T-helper 2 cell treated with Interferon-gamma antibody and Interleukin-4, amounts not matched to agents 5 μg/mL and 100 μg/mL, for 36 hours (primary cell): ENCODE measurements around the gene CDC42BPA.

Experiments used
- DNase-seq: peaks from one replicate; pipeline ENCODE4 v3.0.0; 2021; ENCODE audit warnings: low spot score
- H3K27ac Mint-ChIP-seq: one replicate; pipeline ENCODE4 v1.8.0; 2021; ENCODE audit warnings: mild to moderate bottlenecking, mixed read lengths
- H3K27me3 Mint-ChIP-seq: one replicate; pipeline ENCODE4 v1.8.0; 2021; ENCODE audit warnings: low read depth, mixed read lengths
- H3K36me3 Mint-ChIP-seq: one replicate; pipeline ENCODE4 v1.8.0; 2021; ENCODE audit warnings: low read depth, mixed read lengths
- H3K4me1 Mint-ChIP-seq: one replicate; pipeline ENCODE4 v1.8.0; 2021; ENCODE audit warnings: low read depth, mixed read lengths
- H3K4me3 Mint-ChIP-seq: one replicate; pipeline ENCODE4 v1.8.0; 2022; ENCODE audit warnings: mild to moderate bottlenecking, moderate library complexity, mixed read lengths
- H3K9me3 Mint-ChIP-seq: one replicate; pipeline ENCODE4 v1.8.0; 2021; ENCODE audit warnings: mixed read lengths

Gene CDC42BPA

GRCh38 chr1:226948051-226948450 is 370.2 kb downstream of the CDC42BPA start:
- H3K4me1 Mint-ChIP-seq = peaks cover 2% of the 10 kb centered on the region
- H3K4me3 Mint-ChIP-seq = no peak overlapping the region
- H3K27ac Mint-ChIP-seq = no peak overlapping the region
- H3K9me3 Mint-ChIP-seq = no peaks in the 10 kb centered on the region
- DNase-seq = no peak
- H3K27me3 Mint-ChIP-seq = no peaks in the 10 kb centered on the region
- H3K36me3 Mint-ChIP-seq = no peaks in the 10 kb centered on the region

DNA sequence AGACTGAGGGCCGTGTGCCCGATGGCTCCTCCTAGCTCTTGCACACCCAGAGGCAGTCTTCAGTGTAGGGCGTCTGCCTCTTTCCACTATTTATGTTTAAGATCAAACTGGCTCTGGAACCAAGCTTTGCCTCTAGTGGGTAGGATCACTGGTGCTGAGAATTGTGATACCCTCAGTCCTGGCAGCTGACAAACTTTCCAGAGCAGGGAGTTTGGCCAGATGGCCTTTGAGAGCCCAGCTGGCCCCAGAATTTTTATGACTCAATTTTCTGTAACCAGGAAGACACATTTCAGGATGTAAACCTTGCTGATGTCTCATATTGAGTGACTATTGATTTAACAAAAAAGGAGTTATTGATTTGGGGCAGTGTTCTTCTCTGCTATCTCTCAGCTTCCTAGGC is 371.5 kb downstream of the CDC42BPA start:
- H3K4me3 Mint-ChIP-seq = no peak overlapping the region
- H3K4me1 Mint-ChIP-seq = peaks cover 6% of the 10 kb centered on the region
- DNase-seq = no peak
- H3K27me3 Mint-ChIP-seq = no peaks in the 10 kb centered on the region
- H3K27ac Mint-ChIP-seq = no peak overlapping the region
- H3K36me3 Mint-ChIP-seq = no peaks in the 10 kb centered on the region
- no peaks in the 10 kb centered on the region for H3K9me3 Mint-ChIP-seq

- Mint-ChIP-seq H3K36me3 (no peaks in the 10 kb centered on the region), H3K27ac (no peak overlapping the region), H3K4me3 (no peak overlapping the region), H3K9me3 (no peaks in the 10 kb centered on the region), H3K4me1 (peaks cover 6% of the 10 kb centered on the region), H3K27me3 (no peaks in the 10 kb centered on the region)
- no peak for DNase-seq
These were observed 372.0 kb downstream of the CDC42BPA start for GRCh38 chr1:226946285-226946684.

GRCh38 chr1:226945858-226946245 is 372.4 kb downstream of the CDC42BPA start:
- no peak for DNase-seq
- Mint-ChIP-seq H3K27me3 (no peaks in the 10 kb centered on the region), H3K4me3 (no peak overlapping the region), H3K4me1 (peaks cover 10% of the 10 kb centered on the region), H3K36me3 (no peaks in the 10 kb centered on the region), H3K27ac (no peak overlapping the region), H3K9me3 (no peaks in the 10 kb centered on the region)

GRCh38 chr1:226945106-226945857 is 373.0 kb downstream of the CDC42BPA start:
- no peak for DNase-seq
- no peaks in the 10 kb centered on the region for H3K9me3 Mint-ChIP-seq
- no peaks in the 10 kb centered on the region for H3K27me3 Mint-ChIP-seq
- H3K4me1 Mint-ChIP-seq = peaks cover 11% of the 10 kb centered on the region
- H3K27ac Mint-ChIP-seq = no peak overlapping the region
- no peaks in the 10 kb centered on the region for H3K36me3 Mint-ChIP-seq
- no peak overlapping the region for H3K4me3 Mint-ChIP-seq

DNA sequence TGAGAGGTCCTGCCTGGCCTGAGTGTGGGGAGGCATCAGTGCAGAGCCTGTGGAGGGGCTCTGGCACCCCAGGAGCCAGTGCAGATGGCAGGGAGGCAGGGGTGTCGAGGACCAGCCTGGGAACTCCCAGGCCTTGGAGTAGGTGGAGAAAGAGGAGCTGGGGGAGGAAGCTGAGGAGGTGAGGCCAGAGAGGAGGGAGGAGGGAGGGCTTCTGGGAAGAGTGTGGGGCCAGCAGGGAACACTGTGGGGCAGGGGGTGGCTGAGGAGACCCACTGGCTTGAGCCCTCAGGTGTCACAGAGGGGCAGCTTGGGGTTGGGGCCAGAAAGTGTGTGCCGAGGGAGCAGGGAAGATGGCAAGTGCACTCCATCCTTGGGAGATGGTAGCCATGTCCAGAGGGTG is 374.4 kb downstream of the CDC42BPA start:
- no peaks in the 10 kb centered on the region for H3K27me3 Mint-ChIP-seq
- no peak overlapping the region for H3K27ac Mint-ChIP-seq
- H3K4me3 Mint-ChIP-seq = no peak overlapping the region
- H3K4me1 Mint-ChIP-seq = peaks cover 12% of the 10 kb centered on the region
- no peaks in the 10 kb centered on the region for H3K36me3 Mint-ChIP-seq
- DNase-seq = no peak
- H3K9me3 Mint-ChIP-seq = no peaks in the 10 kb centered on the region

GRCh38 chr1:226943156-226943555 is 375.1 kb downstream of the CDC42BPA start:
- Mint-ChIP-seq H3K4me3 (no peak overlapping the region), H3K9me3 (no peaks in the 10 kb centered on the region), H3K27ac (no peak overlapping the region), H3K4me1 (peaks cover 20% of the 10 kb centered on the region), H3K36me3 (peaks cover 2% of the 10 kb centered on the region), H3K27me3 (no peaks in the 10 kb centered on the region)
- no peak for DNase-seq

DNA sequence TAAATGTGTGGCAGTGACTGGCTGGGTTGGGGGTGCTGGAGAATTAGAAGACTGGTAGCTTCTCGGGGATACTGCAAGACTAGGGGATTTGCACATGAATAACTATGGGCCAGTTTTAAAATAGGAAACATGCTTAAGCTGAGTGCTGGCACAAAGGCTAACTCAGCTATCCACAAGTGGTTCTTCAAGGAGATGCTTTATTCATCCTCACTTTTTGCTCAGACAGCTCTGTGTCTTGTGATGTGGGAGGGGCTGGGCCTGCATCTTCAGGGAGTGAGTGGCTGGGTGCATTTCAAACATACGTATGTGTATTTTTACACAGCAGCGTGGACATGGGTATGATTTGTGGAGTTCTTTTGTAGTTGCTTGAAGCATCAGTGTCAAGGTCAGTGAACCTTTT is 375.9 kb downstream of the CDC42BPA start:
- no peak for DNase-seq
- H3K9me3 Mint-ChIP-seq = peaks cover 6% of the 10 kb centered on the region
- peak overlapping the region; percentile 22 for H3K4me3 Mint-ChIP-seq
- no peaks in the 10 kb centered on the region for H3K27me3 Mint-ChIP-seq
- H3K27ac Mint-ChIP-seq = no peak overlapping the region
- H3K36me3 Mint-ChIP-seq = peaks cover 5% of the 10 kb centered on the region
- peaks cover 27% of the 10 kb centered on the region for H3K4me1 Mint-ChIP-seq

DNA sequence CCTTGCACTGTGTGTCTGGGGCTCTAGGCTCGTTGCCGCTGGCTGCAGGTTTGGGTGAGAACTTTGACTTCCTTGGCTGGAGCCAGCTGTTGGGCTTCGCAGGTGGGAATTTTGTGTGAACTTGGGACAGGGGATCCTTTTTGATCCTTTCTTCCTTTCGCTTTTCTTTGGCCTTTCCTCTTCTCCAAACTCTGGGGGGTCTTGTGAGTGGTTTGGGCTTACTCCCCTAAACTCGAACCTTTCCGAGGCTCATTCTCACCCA is 377.6 kb downstream of the CDC42BPA start:
- peak overlapping the region; percentile 85 for H3K27ac Mint-ChIP-seq
- H3K4me1 Mint-ChIP-seq = peaks cover 27% of the 10 kb centered on the region
- H3K36me3 Mint-ChIP-seq = peaks cover 5% of the 10 kb centered on the region
- H3K27me3 Mint-ChIP-seq = no peaks in the 10 kb centered on the region
- no peak for DNase-seq
- peak overlapping the region; percentile 88 for H3K4me3 Mint-ChIP-seq
- H3K9me3 Mint-ChIP-seq = peaks cover 9% of the 10 kb centered on the region

DNA sequence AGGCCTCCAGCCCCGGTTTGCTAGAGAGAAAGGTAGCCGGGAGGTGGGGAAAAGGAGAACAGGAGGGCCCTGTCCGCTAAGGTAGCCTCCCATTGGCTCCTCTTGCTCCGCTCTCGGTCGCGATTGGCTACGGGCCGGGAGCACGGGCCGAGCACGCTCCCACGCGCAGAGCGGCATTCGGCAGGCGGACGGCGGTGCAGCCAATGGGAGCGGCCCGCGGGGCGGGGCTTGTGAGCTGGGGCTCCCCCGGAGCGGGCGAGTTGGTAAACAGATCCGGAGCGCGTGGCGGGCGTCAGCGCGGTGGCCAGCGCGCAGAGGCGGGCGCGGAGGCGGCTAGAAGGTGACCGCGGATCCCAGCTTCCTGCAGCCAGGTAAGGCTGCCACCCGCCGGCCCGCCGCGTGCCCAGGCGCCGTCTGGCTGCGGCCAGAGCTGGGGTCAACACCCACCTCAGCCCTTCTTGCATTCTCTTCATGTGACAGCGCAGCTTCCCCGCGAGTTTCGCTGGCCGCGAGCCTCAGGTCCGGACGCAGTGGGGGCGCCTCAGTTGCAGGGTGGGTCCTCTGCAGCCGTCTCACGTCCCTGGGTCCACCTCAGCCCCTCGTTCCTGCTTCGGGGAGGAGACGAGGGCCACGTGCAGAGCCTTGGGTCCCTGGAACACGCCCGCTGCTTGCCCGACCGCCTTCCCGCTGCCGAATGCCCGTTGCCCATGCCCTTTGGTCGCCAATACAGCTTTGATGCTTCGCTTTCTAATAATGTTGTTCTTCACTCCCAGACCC is 378.1 kb downstream of the CDC42BPA start, which contains the start of gene COQ8A:
TSS of gene COQ8A (plus strand) at position 266 of the 777 bp plus-strand sequence. CDS start 21,092 bp downstream, outside the sequence.
- peak; percentile 100 for DNase-seq
- peaks cover 15% of the 10 kb centered on the region for H3K9me3 Mint-ChIP-seq
- H3K27me3 Mint-ChIP-seq = no peaks in the 10 kb centered on the region
- H3K4me1 Mint-ChIP-seq = peaks cover 27% of the 10 kb centered on the region
- H3K36me3 Mint-ChIP-seq = peaks cover 9% of the 10 kb centered on the region
- H3K4me3 Mint-ChIP-seq = peak within 1 kb of the TSS; percentile 88
- H3K27ac Mint-ChIP-seq = peak within 1 kb of the TSS; percentile 97
